Measurements from ENCODE around the gene TCF4. TPM values are rescaled to one million over a fixed set of nuclear protein-coding genes. Genes with fewer than 3 reads are reported as not detected.

TCF4 gene
- total and polyA plus RNA-seq, 2 experiments from 2014 or later, result 77.7 to 89.2 TPM

DNA sequence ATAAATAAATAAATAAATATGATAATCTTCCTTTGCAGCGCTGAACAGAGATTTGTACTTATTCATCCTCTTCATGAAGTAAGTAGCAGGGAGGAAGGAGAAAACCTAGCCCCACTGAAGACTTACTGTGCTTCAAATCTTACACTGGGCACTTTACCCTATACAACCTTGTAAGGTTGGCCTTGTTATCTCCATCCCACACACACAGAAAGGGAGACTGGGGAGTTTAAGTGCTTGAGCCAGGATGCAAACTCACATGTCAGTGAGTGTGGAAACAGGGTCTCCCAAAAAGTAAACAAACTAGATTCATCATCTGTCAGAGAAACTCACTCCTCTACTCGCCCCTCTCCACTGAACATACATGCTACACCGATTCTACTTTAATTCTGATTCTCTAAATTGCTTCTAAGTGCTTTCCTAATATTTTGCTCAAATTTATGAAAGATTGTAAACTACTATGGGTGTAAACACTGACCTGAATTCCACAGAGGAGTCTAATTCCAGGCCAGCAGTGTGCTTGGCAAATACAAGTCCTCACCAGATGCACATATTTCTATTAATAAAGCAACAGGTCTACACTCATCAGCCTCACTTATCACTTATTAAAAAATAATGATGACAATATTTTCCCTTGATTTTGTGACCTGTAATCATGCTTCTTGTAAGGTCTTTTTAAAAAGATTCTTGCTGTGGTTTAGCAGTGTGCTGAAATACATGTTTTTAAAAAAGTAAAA, 155.5 kb downstream of the TCF4 start:
- Histone ChIP-seq H3K79me2 (replicated peaks; ENCODE audit: insufficient read depth) (peaks cover 89% of the 10 kb centered on the region), H2AFZ (no peak overlapping the region), H3K27me3 (ENCODE audit: insufficient read depth) (no peaks in the 10 kb centered on the region), H3K9me2 (ENCODE audit: insufficient read depth) (peaks cover 9% of the 10 kb centered on the region), H3K4me2 (no peak overlapping the region), H4K20me1 (replicated peaks; ENCODE audit: insufficient read depth) (no peaks in the 10 kb centered on the region; the same call in 1 of the 2 replicates), H3F3A (replicated peaks; ENCODE audit: low read depth) (no peaks in the 10 kb centered on the region; the same call in 1 of the 2 replicates), H3K27ac (ENCODE audit: low read depth) (no peak overlapping the region), H3K4me3 (no peak overlapping the region), H3K36me3 (ENCODE audit: insufficient read depth) (no peaks in the 10 kb centered on the region), H3K4me1 (ENCODE audit: insufficient read depth) (peaks cover 14% of the 10 kb centered on the region; the same call in 1 of the 2 replicates)
- Mint-ChIP-seq H3K9me3 (no peaks in the 10 kb centered on the region), H3K27me3 (ENCODE audit: insufficient read depth, low read depth, poor library complexity) (no peaks in the 10 kb centered on the region), H3K4me1 (peaks cover 44% of the 10 kb centered on the region), H3K36me3 (ENCODE audit: low read depth) (peaks cover 5% of the 10 kb centered on the region; the same call in 2 of the 3 replicates), H3K4me3 (no peak overlapping the region), H3K27ac (no peak overlapping the region)
- ATAC-seq, result no peak
- DNase-seq (ENCODE audit: low spot score), result no peak
- no peak for TF ChIP-seq ZNF114 (CRISPR knock-in tag; IDR thresholded peaks at IDR 0.05)
- TF ChIP-seq, protein P1, sequence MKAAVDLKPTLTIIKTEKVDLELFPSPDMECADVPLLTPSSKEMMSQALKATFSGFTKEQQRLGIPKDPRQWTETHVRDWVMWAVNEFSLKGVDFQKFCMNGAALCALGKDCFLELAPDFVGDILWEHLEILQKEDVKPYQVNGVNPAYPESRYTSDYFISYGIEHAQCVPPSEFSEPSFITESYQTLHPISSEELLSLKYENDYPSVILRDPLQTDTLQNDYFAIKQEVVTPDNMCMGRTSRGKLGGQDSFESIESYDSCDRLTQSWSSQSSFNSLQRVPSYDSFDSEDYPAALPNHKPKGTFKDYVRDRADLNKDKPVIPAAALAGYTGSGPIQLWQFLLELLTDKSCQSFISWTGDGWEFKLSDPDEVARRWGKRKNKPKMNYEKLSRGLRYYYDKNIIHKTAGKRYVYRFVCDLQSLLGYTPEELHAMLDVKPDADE (IDR thresholded peaks at IDR 0.05), result no peak
- TF ChIP-seq, protein P2, sequence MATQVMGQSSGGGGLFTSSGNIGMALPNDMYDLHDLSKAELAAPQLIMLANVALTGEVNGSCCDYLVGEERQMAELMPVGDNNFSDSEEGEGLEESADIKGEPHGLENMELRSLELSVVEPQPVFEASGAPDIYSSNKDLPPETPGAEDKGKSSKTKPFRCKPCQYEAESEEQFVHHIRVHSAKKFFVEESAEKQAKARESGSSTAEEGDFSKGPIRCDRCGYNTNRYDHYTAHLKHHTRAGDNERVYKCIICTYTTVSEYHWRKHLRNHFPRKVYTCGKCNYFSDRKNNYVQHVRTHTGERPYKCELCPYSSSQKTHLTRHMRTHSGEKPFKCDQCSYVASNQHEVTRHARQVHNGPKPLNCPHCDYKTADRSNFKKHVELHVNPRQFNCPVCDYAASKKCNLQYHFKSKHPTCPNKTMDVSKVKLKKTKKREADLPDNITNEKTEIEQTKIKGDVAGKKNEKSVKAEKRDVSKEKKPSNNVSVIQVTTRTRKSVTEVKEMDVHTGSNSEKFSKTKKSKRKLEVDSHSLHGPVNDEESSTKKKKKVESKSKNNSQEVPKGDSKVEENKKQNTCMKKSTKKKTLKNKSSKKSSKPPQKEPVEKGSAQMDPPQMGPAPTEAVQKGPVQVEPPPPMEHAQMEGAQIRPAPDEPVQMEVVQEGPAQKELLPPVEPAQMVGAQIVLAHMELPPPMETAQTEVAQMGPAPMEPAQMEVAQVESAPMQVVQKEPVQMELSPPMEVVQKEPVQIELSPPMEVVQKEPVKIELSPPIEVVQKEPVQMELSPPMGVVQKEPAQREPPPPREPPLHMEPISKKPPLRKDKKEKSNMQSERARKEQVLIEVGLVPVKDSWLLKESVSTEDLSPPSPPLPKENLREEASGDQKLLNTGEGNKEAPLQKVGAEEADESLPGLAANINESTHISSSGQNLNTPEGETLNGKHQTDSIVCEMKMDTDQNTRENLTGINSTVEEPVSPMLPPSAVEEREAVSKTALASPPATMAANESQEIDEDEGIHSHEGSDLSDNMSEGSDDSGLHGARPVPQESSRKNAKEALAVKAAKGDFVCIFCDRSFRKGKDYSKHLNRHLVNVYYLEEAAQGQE (IDR thresholded peaks at IDR 0.05; ENCODE audit: unreplicated experiment), result no peak
- TF ChIP-seq CREB1 (CRISPR knock-in tag; IDR thresholded peaks at IDR 0.05; ENCODE audit: low read depth), result no peak
- TF ChIP-seq POLR2AphosphoS5 (IDR thresholded peaks at IDR 0.05; ENCODE audit: low read depth), result no peak
- TF ChIP-seq EZH2 (IDR thresholded peaks at IDR 0.05; ENCODE audit: low read depth, unreplicated experiment), result no peak
- TF ChIP-seq STAT1 (IDR thresholded peaks at IDR 0.05; ENCODE audit: unreplicated experiment), result no peak
- TF ChIP-seq, protein P3, sequence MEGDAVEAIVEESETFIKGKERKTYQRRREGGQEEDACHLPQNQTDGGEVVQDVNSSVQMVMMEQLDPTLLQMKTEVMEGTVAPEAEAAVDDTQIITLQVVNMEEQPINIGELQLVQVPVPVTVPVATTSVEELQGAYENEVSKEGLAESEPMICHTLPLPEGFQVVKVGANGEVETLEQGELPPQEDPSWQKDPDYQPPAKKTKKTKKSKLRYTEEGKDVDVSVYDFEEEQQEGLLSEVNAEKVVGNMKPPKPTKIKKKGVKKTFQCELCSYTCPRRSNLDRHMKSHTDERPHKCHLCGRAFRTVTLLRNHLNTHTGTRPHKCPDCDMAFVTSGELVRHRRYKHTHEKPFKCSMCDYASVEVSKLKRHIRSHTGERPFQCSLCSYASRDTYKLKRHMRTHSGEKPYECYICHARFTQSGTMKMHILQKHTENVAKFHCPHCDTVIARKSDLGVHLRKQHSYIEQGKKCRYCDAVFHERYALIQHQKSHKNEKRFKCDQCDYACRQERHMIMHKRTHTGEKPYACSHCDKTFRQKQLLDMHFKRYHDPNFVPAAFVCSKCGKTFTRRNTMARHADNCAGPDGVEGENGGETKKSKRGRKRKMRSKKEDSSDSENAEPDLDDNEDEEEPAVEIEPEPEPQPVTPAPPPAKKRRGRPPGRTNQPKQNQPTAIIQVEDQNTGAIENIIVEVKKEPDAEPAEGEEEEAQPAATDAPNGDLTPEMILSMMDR (conservative IDR thresholded peaks at IDR 0.05; ENCODE audit: low read depth in 2 of 2), result no peak
- no peak for TF ChIP-seq ZNF331 (CRISPR knock-in tag; IDR thresholded peaks at IDR 0.05; ENCODE audit: low read depth)
- TF ChIP-seq NANOG (IDR thresholded peaks at IDR 0.05; ENCODE audit: borderline replicate concordance), result no peak
- no peak for TF ChIP-seq JUNB (IDR thresholded peaks at IDR 0.05; ENCODE audit: unreplicated experiment)
- TF ChIP-seq EZH2phosphoT487 (IDR thresholded peaks at IDR 0.05; ENCODE audit: unreplicated experiment), result no peak
- TF ChIP-seq, protein P4, sequence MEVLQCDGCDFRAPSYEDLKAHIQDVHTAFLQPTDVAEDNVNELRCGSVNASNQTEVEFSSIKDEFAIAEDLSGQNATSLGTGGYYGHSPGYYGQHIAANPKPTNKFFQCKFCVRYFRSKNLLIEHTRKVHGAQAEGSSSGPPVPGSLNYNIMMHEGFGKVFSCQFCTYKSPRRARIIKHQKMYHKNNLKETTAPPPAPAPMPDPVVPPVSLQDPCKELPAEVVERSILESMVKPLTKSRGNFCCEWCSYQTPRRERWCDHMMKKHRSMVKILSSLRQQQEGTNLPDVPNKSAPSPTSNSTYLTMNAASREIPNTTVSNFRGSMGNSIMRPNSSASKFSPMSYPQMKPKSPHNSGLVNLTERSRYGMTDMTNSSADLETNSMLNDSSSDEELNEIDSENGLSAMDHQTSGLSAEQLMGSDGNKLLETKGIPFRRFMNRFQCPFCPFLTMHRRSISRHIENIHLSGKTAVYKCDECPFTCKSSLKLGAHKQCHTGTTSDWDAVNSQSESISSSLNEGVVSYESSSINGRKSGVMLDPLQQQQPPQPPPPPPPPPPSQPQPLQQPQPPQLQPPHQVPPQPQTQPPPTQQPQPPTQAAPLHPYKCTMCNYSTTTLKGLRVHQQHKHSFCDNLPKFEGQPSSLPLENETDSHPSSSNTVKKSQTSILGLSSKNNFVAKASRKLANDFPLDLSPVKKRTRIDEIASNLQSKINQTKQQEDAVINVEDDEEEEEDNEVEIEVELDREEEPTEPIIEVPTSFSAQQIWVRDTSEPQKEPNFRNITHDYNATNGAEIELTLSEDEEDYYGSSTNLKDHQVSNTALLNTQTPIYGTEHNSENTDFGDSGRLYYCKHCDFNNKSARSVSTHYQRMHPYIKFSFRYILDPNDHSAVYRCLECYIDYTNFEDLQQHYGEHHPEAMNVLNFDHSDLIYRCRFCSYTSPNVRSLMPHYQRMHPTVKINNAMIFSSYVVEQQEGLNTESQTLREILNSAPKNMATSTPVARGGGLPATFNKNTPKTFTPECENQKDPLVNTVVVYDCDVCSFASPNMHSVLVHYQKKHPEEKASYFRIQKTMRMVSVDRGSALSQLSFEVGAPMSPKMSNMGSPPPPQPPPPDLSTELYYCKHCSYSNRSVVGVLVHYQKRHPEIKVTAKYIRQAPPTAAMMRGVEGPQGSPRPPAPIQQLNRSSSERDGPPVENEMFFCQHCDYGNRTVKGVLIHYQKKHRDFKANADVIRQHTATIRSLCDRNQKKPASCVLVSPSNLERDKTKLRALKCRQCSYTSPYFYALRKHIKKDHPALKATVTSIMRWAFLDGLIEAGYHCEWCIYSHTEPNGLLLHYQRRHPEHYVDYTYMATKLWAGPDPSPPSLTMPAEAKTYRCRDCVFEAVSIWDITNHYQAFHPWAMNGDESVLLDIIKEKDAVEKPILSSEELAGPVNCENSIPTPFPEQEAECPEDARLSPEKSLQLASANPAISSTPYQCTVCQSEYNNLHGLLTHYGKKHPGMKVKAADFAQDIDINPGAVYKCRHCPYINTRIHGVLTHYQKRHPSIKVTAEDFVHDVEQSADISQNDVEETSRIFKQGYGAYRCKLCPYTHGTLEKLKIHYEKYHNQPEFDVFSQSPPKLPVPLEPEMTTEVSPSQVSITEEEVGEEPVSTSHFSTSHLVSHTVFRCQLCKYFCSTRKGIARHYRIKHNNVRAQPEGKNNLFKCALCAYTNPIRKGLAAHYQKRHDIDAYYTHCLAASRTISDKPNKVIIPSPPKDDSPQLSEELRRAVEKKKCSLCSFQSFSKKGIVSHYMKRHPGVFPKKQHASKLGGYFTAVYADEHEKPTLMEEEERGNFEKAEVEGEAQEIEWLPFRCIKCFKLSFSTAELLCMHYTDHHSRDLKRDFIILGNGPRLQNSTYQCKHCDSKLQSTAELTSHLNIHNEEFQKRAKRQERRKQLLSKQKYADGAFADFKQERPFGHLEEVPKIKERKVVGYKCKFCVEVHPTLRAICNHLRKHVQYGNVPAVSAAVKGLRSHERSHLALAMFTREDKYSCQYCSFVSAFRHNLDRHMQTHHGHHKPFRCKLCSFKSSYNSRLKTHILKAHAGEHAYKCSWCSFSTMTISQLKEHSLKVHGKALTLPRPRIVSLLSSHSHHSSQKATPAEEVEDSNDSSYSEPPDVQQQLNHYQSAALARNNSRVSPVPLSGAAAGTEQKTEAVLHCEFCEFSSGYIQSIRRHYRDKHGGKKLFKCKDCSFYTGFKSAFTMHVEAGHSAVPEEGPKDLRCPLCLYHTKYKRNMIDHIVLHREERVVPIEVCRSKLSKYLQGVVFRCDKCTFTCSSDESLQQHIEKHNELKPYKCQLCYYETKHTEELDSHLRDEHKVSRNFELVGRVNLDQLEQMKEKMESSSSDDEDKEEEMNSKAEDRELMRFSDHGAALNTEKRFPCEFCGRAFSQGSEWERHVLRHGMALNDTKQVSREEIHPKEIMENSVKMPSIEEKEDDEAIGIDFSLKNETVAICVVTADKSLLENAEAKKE (CRISPR knock-in tag; IDR thresholded peaks at IDR 0.05), result no peak

Measured in GM23338 (cell line).